ENCODE data around the gene TSPAN4.

DNA sequence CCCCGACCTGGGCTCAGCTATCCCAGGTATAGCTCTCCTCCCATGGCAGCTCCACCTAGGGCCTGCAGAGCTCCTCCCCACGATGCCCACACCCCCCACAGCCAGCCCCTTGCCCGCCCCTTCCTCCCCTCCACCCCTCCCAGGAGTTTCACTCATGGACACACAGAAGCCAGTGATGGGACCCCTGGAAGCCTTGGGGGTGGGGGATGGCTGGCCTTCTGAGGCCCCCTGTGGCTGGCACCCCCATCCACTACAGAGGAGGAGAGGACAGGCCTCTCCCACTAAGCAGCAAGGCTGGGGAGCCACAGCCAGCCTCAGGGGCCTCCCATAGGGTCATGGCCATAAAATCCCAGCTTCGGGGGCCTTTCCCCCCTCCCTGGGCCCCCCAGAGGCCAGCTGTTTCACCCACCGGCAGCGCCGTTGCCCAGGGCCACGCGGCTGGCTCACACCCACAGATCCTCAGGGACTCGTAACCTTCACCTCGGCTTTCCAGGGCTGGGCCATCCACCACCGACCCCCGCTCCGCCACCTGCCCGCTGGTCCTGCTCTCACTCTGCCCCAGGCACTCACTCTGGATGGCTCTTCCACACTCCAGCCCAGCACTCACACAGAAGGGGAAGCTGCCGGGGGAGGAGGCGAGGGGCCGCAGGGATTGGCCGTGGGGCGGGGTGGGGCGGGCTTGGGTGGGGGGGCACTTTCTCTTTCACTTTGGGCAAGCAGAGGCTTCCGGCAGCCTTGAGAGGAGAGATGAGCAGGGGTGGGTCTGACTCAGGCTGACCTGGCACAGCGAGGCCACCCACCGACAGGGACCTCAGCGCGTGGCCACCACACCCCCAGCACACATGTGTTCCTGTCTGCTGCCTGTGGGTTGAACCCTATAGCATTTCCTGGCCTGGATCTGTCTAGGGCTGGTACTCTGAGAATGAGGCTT is 46.8 kb upstream of the TSPAN4 start:
- TF ChIP-seq CTCF (IDR thresholded peaks at IDR 0.05) (no peak), POLR2A (IDR thresholded peaks at IDR 0.05) (no peak)

All from heart left ventricle (tissue), 13 donors.